ENCODE data around the gene PCNT. TPM values are rescaled to one million over a fixed set of nuclear protein-coding genes. Genes with fewer than 3 reads are reported as not detected.
"Not testable (repeated sequence)": the region's sequence is repeated elsewhere in the genome, so short reads cannot be mapped to it uniquely, and the experiment has no call there.

Gene PCNT
- total RNA-seq, 4 donors from 2014 or later, result 30.3 to 44.0 (median 33.3) TPM

DNA sequence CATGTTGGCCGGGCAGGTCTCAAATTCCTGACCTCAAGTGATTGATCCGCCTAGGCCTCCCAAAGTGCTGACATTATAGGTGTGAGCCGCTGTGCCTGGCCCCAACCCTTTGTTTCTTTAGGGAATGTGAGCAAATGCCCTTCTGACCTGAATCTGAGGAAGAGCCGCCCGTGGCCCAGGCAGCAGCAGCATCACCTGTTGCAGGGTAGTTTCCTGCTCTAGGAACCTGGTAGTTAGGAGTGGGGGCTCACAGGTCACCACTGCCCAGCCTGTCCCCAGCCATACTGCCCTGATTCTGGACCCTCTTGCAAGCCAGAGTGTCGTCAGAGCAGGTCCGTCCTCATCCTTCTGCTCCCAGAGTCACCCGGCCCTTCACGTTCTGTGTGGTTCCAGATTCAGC is 24.8 kb upstream of the PCNT start:
- TF ChIP-seq, protein P1, sequence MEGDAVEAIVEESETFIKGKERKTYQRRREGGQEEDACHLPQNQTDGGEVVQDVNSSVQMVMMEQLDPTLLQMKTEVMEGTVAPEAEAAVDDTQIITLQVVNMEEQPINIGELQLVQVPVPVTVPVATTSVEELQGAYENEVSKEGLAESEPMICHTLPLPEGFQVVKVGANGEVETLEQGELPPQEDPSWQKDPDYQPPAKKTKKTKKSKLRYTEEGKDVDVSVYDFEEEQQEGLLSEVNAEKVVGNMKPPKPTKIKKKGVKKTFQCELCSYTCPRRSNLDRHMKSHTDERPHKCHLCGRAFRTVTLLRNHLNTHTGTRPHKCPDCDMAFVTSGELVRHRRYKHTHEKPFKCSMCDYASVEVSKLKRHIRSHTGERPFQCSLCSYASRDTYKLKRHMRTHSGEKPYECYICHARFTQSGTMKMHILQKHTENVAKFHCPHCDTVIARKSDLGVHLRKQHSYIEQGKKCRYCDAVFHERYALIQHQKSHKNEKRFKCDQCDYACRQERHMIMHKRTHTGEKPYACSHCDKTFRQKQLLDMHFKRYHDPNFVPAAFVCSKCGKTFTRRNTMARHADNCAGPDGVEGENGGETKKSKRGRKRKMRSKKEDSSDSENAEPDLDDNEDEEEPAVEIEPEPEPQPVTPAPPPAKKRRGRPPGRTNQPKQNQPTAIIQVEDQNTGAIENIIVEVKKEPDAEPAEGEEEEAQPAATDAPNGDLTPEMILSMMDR (IDR thresholded peaks at IDR 0.05), result no peak
- TF ChIP-seq POLR2A (IDR thresholded peaks at IDR 0.05), result no peak
- 93 to 94% methylated on average over 7 to 9 of the region's 9 CpGs for WGBS, 2 donors
- no peak overlapping the region for H3K4me3 ChIP-seq (ENCODE audit: low read depth, poor library complexity, severe bottlenecking)
- DNase-seq (ENCODE audit: low spot score in 2 of 2), result no peak
- intact Hi-C loops (cut with DNase I; ENCODE audit: low total_unique reads), result no loop called here

DNA sequence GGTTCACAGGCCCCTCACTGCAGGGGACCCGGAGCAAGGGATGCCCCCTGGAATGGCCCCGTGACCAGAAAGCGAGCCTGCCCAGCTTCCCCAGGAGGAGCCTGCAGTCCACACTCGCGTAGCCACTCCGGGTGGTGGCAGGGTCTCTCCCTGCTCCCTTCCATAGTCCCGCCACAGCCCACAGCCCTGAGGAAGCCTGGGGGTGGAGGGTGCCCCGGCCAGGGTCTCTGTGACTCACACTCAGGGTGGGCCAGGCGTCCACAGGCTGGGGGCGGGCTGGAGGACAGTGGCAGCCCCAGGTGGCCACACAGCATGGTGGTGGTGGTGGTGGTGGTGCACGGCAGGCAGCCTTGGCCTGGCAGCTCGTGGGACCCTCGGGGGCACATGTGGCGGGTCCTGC is 22.2 kb upstream of the PCNT start:
- WGBS, 2 donors, result 96 to 98% methylated on average over 8 to 13 of the region's 14 CpGs
- intact Hi-C loops (cut with DNase I; ENCODE audit: low total_unique reads), result no loop called here
- TF ChIP-seq, protein P1 (IDR thresholded peaks at IDR 0.05), result no peak
- TF ChIP-seq POLR2A (IDR thresholded peaks at IDR 0.05), result no peak
- H3K4me3 ChIP-seq (ENCODE audit: low read depth, poor library complexity, severe bottlenecking), result no peak overlapping the region
- no peak for DNase-seq (ENCODE audit: low spot score in 2 of 2)

DNA sequence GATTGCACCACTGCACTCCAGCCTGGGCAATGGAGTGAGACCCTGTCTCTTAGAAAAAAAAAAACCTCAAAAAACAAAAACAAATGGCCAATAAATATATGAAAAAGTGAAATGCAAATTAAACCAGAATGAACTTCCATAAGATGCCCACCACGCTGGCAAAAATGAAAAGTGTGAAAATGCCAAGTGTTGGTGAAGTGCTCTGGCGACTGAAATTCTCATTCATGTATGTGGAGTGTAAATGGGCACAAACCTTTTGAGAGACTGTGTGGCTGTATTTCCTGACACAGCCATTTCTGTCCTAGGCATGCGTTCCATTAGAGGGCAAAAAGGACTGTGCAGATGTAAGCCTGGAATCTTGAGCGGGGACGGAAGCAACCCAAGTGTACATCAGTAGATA is 19.5 kb upstream of the PCNT start:
- no peak for DNase-seq (ENCODE audit: low spot score in 2 of 2)
- WGBS, 2 donors, result 93 to 98% methylated on average over 5 of the region's 5 CpGs

DNA sequence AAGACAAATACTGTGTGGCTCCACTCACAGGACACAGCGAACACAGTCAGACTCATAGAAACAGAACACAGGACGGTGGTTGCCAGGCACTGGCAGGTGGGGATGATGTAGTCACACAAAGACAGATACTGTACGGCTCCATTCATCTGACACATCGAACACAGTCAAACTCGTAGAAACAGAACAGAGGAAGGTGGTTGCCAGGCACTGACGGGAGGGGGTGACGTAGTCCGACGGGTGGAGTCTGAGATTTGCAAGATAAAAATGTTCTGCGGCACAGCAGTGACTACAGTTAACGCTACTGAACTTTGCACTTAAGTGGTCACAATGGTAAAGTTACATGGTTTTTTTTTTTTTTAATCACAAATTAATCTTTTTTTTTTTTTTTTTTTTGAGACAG is 19.0 kb upstream of the PCNT start:
- intact Hi-C loops (cut with DNase I; ENCODE audit: low total_unique reads), result no loop called here
- TF ChIP-seq, protein P1 (IDR thresholded peaks at IDR 0.05), result no peak
- no peak for TF ChIP-seq POLR2A (IDR thresholded peaks at IDR 0.05)
- H3K4me3 ChIP-seq (ENCODE audit: low read depth, poor library complexity, severe bottlenecking), result no peak overlapping the region
- 86 to 88% methylated on average over 11 of the region's 11 CpGs for WGBS, 2 donors
- DNase-seq (ENCODE audit: low spot score in 2 of 2), result no peak

More for the DNA sequence above, 19.5 kb upstream of the PCNT start:
- TF ChIP-seq, protein P1 (IDR thresholded peaks at IDR 0.05), result no peak
- no peak for TF ChIP-seq POLR2A (IDR thresholded peaks at IDR 0.05)
- intact Hi-C loops (cut with DNase I; ENCODE audit: low total_unique reads), result no loop called here
- no peak overlapping the region for H3K4me3 ChIP-seq (ENCODE audit: low read depth, poor library complexity, severe bottlenecking)

DNA sequence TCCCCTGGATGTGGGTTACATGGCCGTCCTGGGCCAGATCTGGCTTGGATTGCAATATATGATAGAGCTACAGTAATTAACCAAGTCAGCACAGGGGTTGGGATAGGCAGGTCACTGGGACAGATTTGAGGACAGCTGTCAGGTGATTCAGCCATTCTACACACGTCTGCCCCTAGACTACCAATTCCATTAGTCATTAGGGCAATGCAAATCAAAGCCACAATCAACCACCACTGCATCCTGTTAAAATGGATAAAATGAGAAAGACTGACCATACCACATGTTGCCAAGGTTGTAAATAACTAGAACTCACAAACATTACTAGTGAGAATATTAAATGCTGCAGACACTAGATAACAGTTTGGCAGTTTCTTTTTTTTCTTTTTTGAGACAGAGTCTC is 16.3 kb upstream of the PCNT start:
- no peak for TF ChIP-seq POLR2A (IDR thresholded peaks at IDR 0.05)
- TF ChIP-seq, protein P1 (IDR thresholded peaks at IDR 0.05), result no peak
- H3K4me3 ChIP-seq (ENCODE audit: low read depth, poor library complexity, severe bottlenecking), result no peak overlapping the region
- intact Hi-C loops (cut with DNase I; ENCODE audit: low total_unique reads), result no loop called here
- WGBS, 2 donors, result 82 to 85% methylated on average over 2 of the region's 2 CpGs
- no peak for DNase-seq (ENCODE audit: low spot score in 2 of 2)

DNA sequence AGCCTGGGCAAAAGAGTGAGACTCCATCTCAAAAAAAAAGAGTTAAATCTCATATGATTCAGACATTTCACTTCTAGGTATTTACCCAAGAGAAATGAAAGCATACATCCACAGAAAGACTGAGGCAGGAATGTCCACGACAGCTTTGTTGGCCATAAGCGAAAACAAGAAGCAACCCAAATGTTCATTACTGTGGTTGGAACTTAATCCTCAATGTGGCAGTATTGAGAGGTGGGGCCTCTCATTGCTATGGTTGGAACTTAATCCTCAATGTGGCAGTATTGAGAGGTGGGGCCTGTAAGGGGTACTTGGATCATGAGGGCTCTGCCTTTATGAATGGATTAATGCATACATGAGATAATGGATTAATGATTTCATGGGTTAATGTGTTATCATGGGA is 15.5 kb upstream of the PCNT start:
- TF ChIP-seq, protein P1 (IDR thresholded peaks at IDR 0.05), result no peak
- TF ChIP-seq POLR2A (IDR thresholded peaks at IDR 0.05), result no peak
- intact Hi-C loops (cut with DNase I; ENCODE audit: low total_unique reads), result no loop called here
- no peak overlapping the region for H3K4me3 ChIP-seq (ENCODE audit: low read depth, poor library complexity, severe bottlenecking)
- WGBS, 2 donors, result 92% methylated on average over 2 of the region's 2 CpGs
- no peak for DNase-seq (ENCODE audit: low spot score in 2 of 2)

DNA sequence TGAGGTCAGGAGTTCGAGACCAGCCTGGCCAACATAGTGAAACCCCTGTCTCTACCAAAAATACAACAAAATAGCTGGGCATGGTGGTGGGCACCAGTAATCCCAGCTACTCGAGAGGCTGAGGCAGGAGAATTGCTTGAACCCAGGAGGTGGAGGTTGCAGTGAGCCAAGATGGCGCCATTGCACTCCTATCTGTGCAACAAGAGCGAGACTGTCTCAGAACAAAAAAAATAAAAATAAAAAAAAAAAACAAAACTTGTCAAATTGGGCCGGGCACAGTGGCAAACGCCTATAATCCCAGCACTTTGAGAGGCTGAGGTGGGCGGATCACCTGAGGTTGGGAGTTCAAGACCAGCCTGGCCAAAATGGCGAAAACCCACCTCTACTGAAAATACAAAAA is 13.7 kb upstream of the PCNT start:
- H3K4me3 ChIP-seq (ENCODE audit: low read depth, poor library complexity, severe bottlenecking); intact Hi-C loops (cut with DNase I; ENCODE audit: low total_unique reads); DNase-seq (ENCODE audit: low spot score in 2 of 2): not testable (repeated sequence)
- WGBS, 2 donors, result 94 to 97% methylated on average over 8 of the region's 8 CpGs

Measured in lower leg skin (tissue), 4 donors.